GM21390 (cell line): ENCODE data around the gene GPALPP1.
A peak's percentile ranks its signal among the peaks of the same experiment; 100 is the strongest.
"Not testable (repeated sequence)": the region's sequence is repeated elsewhere in the genome, so short reads cannot be mapped to it uniquely, and the experiment has no call there.

Experiments
- ATAC-seq: cut with Tn5 transposase; IDR thresholded peaks from one replicate; pipeline ENCODE4 v1.9.1; 2021; ENCODE audit not compliant: unreplicated experiment

GPALPP1 gene

GRCh38 chr13:45004096-45004495 is 14.8 kb downstream of the GPALPP1 start:
- no peak for ATAC-seq

- no peak for ATAC-seq
Observed at GRCh38 chr13:45007225-45007624, 17.9 kb downstream of the GPALPP1 start.

GRCh38 chr13:45007823-45008222 is 18.5 kb downstream of the GPALPP1 start:
- ATAC-seq, result no peak

- no peak for ATAC-seq
Observed at GRCh38 chr13:45011198-45011597, 21.9 kb downstream of the GPALPP1 start.

- ATAC-seq, result no peak
Observed at GRCh38 chr13:45015300-45015699, 26.0 kb downstream of the GPALPP1 start.

- no peak for ATAC-seq
Observed at GRCh38 chr13:45016792-45017425, 27.6 kb downstream of the GPALPP1 start.

- ATAC-seq, result not testable (repeated sequence)
Observed at GRCh38 chr13:45019981-45020380, 30.6 kb downstream of the GPALPP1 start.

- ATAC-seq, result no peak
Observed at GRCh38 chr13:45021250-45021649, 31.9 kb downstream of the GPALPP1 start.

- ATAC-seq, result no peak
Observed at GRCh38 chr13:45024847-45025246, 35.5 kb downstream of the GPALPP1 start.

- ATAC-seq, result no peak
Observed at GRCh38 chr13:45034342-45034741, 45.0 kb downstream of the GPALPP1 start.

GRCh38 chr13:45036206-45036605 is 46.9 kb downstream of the GPALPP1 start:
- ATAC-seq, result no peak

- ATAC-seq, result no peak
Observed at GRCh38 chr13:45040173-45040572, 50.8 kb downstream of the GPALPP1 start.

GRCh38 chr13:45040622-45041021 is 51.3 kb downstream of the GPALPP1 start:
- ATAC-seq, result no peak

- no peak for ATAC-seq
Observed at GRCh38 chr13:45042539-45042938, 53.2 kb downstream of the GPALPP1 start.

GRCh38 chr13:45046445-45046844 is 57.1 kb downstream of the GPALPP1 start:
- ATAC-seq, result no peak

- peak; percentile 53 for ATAC-seq
Observed at GRCh38 chr13:45047394-45048310, 58.3 kb downstream of the GPALPP1 start.

- no peak for ATAC-seq
Observed at GRCh38 chr13:45048890-45049407, 59.6 kb downstream of the GPALPP1 start.

GRCh38 chr13:45049478-45049877 is 60.1 kb downstream of the GPALPP1 start:
- no peak for ATAC-seq

- ATAC-seq, result no peak
Observed at GRCh38 chr13:45051315-45051714, 62.0 kb downstream of the GPALPP1 start.

- peak; percentile 86 for ATAC-seq
Observed at GRCh38 chr13:45055198-45055901, 66.0 kb downstream of the GPALPP1 start.

- ATAC-seq, result no peak
Observed at GRCh38 chr13:45055902-45056648, 66.7 kb downstream of the GPALPP1 start.
